GM19438 (cell line): ENCODE data around the gene PPM1M.
A peak's percentile ranks its signal among the peaks of the same experiment; 100 is the strongest.
"Not testable (repeated sequence)": the region's sequence is repeated elsewhere in the genome, so short reads cannot be mapped to it uniquely, and the experiment has no call there.

Experiments used
- ATAC-seq: cut with Tn5 transposase; IDR thresholded peaks from one replicate; pipeline ENCODE4 v1.9.1; 2021; ENCODE audit warnings: low read depth; ENCODE audit not compliant: unreplicated experiment

PPM1M gene

GRCh38 chr3:52272172-52272571 is 26.6 kb downstream of the PPM1M start:
- not testable (repeated sequence) for ATAC-seq

DNA sequence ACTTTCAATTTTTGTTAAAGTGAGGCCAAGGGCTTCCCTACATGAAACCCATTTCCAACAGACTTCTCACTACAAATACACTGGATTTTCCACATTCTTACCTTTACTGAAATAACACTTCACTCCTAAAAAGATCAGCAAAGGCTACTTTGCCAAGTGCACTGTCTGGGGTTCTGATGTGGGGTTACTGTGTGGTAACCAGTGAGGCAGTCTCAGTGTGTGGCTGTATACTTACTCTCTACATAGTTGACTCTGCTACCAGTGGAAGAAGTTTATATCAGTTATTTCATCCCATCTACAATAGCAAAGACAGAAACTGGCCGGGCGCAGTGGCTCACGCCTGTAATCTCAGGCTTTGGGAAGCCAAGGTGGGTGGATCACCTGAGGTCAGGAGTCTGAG is 27.3 kb downstream of the PPM1M start:
- ATAC-seq, result no peak

DNA sequence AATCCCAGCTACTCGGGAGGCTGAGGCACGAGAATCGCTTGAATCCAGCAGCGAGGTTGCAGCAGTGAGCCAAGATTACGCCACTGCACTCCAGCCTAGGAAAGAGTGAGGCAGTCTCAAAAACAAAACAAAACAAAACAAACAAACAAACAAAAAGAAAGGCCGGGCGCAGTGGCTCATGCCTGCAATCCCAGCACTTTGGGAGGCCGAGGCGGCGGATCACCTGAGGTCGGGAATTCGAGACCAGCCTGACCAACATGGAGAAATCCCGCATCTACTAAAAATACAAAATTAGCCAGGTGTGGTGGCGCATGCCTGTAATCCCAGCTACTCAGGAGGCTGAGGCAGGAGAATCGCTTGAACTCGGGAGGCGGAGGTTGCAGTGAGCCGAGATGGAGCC is 29.2 kb downstream of the PPM1M start:
- ATAC-seq, result not testable (repeated sequence)

GRCh38 chr3:52277071-52277964 is 31.8 kb downstream of the PPM1M start:
- no peak for ATAC-seq

DNA sequence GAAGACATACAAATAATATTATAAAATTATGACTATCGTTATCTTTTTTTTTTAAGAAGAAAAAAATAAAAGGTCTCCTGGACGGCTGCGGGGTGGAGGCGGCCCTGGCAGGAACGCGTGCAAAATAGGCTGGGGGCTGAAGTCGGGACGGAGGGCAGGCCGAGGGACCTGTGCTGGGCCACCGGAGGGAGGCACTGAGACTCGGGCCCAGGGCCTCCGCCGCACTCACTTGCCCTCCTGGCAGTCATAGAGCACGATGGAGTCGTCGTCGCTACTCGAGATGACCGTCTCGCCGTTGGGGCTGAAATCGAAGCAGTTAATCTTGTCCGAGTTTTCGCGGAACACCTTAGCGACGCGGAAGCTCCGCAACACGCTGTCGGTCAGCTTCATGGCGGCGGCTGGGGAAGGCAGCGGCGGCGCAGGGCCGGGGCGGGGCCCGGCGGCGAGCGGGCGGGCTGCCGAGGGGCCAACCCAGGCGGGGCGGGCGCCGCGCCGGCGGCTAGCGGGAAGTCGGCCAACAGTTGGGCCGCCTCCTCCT is 32.5 kb downstream of the PPM1M start:
- ATAC-seq, result peak; percentile 50

- peak; percentile 82 for ATAC-seq
Measured at GRCh38 chr3:52278510-52279069, 33.0 kb downstream of the PPM1M start, which contains the start of gene WDR82. WDR82 (minus strand) TSS chr3:52278649; CDS start chr3:52278361, 288 bp downstream.

GRCh38 chr3:52279596-52279995 is 34.0 kb downstream of the PPM1M start:
- ATAC-seq, result no peak

DNA sequence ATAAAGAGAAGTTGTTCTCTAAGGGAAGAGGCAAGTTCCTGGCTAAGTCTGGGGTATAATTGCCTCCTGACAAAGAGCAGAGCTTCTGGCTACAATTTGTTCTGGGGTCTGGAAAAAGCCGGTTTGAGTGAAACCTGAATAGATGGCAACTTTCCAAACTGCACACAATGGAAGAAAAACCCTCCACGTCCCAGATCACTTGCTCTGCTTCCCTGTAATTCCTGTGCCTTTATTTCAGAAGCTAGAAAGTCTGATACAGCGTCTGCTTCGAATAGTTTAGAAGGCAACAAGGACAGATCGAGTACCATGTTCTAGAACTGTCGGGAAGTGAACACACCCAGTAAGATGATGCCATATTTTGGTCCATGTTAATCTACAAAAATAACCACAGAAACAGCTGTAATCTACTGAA is 34.5 kb downstream of the PPM1M start:
- no peak for ATAC-seq

DNA sequence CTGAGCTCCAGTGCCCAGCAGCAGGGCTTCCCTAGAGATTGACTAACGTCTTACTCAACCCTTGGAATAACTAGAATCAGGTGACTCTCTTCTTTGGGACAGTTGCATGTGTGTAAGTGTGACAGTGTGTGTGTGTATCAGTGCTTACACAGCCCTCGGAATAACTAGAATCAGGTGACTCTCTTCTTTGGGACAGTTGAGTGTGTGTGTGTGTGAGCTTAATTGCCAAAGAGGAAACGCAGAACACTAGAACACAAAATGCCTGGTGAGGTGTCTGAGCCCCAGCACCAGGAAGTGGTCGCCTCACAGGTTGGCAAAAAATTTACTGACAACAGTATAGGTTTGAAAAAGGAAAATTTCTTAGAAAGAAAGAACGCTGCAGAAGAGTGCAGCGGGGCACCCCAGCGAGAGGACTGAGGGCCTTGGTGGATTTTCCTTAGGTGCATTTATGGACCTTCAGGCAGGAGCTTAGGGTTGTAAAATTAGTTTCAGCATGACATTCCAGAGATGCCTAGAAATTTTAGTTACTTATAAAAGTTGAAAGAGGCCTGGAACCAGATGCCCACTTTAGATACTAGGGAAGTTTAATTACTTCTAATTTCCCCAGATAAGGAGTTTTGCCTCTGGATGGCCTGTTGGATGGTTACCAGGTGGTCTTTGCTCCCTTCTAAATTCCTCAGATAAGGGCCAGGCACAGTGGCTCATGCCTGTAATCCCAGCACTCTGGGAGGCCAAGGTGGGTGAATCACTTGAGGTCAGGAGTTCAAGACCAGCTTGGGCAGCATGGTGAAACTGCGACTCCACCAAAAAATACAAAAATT is 36.6 kb downstream of the PPM1M start:
- no peak for ATAC-seq

GRCh38 chr3:52283306-52283705 is 37.7 kb downstream of the PPM1M start:
- ATAC-seq, result no peak

GRCh38 chr3:52284051-52284450 is 38.5 kb downstream of the PPM1M start:
- not testable (repeated sequence) for ATAC-seq

GRCh38 chr3:52286777-52287110 is 41.2 kb downstream of the PPM1M start:
- ATAC-seq, result no peak

DNA sequence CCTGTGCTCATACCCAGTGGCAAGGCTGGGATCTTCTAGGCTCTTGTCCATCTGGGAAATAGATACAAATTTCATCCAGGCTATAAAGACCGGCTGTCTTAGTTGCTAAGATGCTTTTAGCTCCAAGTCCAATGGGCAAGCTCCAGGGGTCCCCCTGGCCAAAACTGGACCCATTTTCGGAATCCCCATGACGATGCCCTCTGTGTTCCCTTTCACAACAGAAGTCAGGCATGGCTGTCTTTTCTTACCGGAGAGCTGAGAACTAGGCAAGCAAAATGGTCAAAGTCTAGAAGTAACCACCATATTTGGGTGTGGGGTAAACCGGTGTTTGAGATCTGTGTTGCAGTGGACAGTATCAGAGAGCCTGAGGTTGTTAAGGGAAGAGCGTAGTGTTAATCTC is 43.1 kb downstream of the PPM1M start:
- ATAC-seq, result no peak

- no peak for ATAC-seq
Measured at GRCh38 chr3:52289338-52289746, 43.8 kb downstream of the PPM1M start.

GRCh38 chr3:52289747-52290595 is 44.4 kb downstream of the PPM1M start:
- ATAC-seq, result no peak

DNA sequence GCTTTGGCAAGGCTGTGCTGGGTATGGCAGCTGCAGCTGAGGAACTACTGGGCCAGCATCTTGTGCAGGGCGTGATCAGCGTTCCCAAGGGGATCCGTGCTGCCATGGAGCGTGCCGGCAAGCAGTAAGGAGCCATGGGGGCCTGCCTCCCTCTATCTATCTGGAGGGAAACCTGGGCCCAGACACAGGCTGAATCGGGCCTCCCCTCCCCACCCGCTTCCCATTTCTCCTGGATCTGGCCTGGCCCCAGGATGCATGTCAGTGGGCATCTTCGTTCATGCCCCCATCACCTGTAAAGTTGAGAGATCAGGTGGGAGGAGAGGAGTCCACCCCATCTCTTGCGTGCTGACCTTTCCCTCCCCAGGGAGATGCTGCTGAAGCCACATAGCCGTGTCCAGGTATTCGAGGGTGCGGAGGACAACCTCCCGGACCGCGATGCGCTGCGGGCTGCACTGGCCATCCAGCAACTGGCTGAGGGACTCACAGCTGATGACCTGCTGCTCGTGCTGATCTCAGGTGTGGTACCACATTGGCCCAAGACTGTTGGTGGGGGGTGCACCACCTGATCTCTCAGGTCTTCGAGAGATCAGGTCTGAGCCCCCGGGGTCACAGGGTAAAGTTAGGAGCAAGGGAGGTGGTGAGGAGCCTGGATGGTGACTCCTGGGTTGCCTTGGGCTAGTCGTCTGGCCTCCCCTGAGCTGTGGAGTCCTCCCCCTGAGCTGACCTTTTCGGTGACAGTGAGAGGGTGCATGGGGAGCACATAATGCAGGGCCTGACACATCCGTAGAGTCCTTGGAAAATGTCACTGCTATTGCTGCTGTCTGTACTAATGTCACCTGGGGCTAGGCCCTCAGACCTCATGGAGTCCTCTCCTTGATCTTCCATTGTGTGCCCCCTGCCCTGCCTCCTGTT is 45.3 kb downstream of the PPM1M start:
- ATAC-seq, result no peak

GRCh38 chr3:52291508-52292181 is 46.1 kb downstream of the PPM1M start:
- no peak for ATAC-seq

- ATAC-seq, result no peak
Measured at GRCh38 chr3:52292247-52293065, 46.9 kb downstream of the PPM1M start.
